ENCODE results near the gene SYT2. TPM values are rescaled to one million over a fixed set of nuclear protein-coding genes. Genes with fewer than 3 reads are reported as not detected.

Gene SYT2
- total RNA-seq, 1 experiment from 2014 or later: 12.1 TPM

DNA sequence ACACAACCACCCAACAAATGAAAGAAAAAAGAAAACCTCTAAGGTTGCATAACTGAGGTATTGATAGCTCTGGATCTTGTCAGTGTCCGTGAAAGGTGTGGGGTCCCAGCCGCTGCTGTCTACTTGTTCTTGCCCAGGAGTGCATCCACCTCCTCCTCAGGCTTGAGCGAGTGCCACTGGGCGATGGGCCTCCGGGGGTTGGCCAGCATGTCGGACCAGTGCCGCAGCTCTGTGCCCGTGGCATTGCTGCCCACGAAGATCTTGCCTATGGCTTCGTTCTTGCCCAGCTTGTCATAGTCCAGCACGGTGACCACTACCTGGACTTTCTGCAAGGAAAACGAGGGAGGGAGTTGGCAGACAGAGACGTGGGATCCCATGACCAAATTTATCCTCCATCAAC lies 113.6 kb downstream of the SYT2 start (continued):
- TF ChIP-seq, protein P1, sequence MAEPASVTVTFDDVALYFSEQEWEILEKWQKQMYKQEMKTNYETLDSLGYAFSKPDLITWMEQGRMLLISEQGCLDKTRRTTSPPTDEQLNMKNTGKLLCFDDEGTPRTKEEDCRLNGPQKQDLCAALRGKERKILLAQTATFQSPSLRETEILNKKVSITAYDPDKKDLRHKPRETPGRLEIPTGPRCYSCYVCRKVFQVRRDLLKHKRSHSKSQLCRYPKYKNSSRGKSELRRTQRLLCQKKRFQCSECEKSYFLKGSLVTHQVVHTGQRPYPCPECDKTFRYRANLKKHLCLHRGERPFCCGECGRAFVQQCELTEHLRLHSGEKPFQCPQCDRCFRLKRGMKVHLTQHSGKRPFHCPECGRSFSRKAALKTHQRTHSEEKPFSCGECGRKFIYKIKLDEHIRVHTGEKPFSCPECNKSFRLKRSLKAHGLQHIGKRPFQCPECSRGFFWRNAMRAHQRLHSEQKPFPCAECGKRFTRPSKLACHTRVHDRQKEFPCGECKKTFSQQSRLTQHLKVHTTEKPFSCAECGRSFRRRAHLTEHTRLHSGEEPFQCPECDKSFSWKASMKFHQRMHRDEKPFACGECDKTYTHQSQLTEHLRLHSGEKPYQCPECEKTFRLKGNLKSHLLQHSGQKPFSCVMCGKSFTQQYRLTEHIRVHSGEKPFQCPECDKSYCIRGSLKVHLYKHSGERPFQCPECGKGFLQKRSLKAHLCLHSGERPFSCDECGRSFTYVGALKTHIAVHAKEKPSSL (CRISPR knock-in tag; conservative IDR thresholded peaks at IDR 0.05): no peak
- TF ChIP-seq TEAD4 (CRISPR knock-in tag; IDR thresholded peaks at IDR 0.05): no peak

DNA sequence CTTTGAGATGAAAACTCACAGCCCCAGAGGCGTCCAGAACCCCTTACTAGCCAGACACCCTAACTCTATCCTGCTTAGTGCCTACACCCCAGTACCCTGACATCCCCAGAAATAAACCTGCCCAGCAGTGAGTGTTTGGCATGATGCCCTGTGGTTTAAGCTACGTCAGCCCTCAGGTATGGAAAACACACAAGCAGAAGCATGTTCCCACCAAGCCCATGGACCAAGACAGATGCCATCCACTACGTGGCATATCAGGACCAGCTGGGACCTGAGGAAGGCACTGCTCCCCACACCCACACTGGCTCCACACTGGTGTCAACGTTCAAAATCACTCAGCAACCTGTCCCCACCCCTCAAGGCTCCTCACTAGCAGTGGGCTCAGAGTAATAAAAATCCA lies 116.4 kb downstream of the SYT2 start:
- ChIA-PET POLR2A (no interaction called here), CTCF (no interaction called here)
- DNase-seq (ENCODE audit: low spot score) (no peak), ATAC-seq (no peak)
- no peak overlapping the region for H3K4me3 Mint-ChIP-seq
- no peaks in the 10 kb centered on the region for H3K4me1 Mint-ChIP-seq
- H3K27me3 Mint-ChIP-seq (ENCODE audit: low read depth): no peaks in the 10 kb centered on the region
- no peaks in the 10 kb centered on the region for H3K36me3 Mint-ChIP-seq
- 0 out of 2 replicates have a peak overlapping the region, but pooled peaks have one; percentile 3 for H3K27ac Mint-ChIP-seq
- no peaks in the 10 kb centered on the region for H3K9me3 Mint-ChIP-seq
- TF ChIP-seq, protein P2, sequence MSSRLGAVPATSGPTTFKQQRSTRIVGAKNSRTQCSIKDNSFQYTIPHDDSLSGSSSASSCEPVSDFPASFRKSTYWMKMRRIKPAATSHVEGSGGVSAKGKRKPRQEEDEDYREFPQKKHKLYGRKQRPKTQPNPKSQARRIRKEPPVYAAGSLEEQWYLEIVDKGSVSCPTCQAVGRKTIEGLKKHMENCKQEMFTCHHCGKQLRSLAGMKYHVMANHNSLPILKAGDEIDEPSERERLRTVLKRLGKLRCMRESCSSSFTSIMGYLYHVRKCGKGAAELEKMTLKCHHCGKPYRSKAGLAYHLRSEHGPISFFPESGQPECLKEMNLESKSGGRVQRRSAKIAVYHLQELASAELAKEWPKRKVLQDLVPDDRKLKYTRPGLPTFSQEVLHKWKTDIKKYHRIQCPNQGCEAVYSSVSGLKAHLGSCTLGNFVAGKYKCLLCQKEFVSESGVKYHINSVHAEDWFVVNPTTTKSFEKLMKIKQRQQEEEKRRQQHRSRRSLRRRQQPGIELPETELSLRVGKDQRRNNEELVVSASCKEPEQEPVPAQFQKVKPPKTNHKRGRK (CRISPR knock-in tag; IDR thresholded peaks at IDR 0.05; ENCODE audit: borderline replicate concordance): no peak
- TF ChIP-seq, protein P3, sequence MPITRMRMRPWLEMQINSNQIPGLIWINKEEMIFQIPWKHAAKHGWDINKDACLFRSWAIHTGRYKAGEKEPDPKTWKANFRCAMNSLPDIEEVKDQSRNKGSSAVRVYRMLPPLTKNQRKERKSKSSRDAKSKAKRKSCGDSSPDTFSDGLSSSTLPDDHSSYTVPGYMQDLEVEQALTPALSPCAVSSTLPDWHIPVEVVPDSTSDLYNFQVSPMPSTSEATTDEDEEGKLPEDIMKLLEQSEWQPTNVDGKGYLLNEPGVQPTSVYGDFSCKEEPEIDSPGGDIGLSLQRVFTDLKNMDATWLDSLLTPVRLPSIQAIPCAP (CRISPR knock-in tag; IDR thresholded peaks at IDR 0.05): no peak
- TF ChIP-seq, protein P4, sequence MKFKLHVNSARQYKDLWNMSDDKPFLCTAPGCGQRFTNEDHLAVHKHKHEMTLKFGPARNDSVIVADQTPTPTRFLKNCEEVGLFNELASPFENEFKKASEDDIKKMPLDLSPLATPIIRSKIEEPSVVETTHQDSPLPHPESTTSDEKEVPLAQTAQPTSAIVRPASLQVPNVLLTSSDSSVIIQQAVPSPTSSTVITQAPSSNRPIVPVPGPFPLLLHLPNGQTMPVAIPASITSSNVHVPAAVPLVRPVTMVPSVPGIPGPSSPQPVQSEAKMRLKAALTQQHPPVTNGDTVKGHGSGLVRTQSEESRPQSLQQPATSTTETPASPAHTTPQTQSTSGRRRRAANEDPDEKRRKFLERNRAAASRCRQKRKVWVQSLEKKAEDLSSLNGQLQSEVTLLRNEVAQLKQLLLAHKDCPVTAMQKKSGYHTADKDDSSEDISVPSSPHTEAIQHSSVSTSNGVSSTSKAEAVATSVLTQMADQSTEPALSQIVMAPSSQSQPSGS (CRISPR knock-in tag; IDR thresholded peaks at IDR 0.05; ENCODE audit: borderline replicate concordance, low read depth): no peak
- TF ChIP-seq TEAD1 (CRISPR knock-in tag; IDR thresholded peaks at IDR 0.05) (no peak), FOXJ3 (CRISPR knock-in tag; IDR thresholded peaks at IDR 0.05; ENCODE audit: borderline replicate concordance) (no peak), FOXP1 (CRISPR knock-in tag; IDR thresholded peaks at IDR 0.05; ENCODE audit: borderline replicate concordance) (no peak), ETV6 (CRISPR knock-in tag; IDR thresholded peaks at IDR 0.05) (no peak), ZNF416 (CRISPR knock-in tag; IDR thresholded peaks at IDR 0.05) (no peak), FOXK1 (CRISPR knock-in tag; IDR thresholded peaks at IDR 0.05) (no peak), ZNF232 (CRISPR knock-in tag; IDR thresholded peaks at IDR 0.05) (no peak), SOX15 (CRISPR knock-in tag; IDR thresholded peaks at IDR 0.05) (no peak)
- TF ChIP-seq, protein P1 (CRISPR knock-in tag; conservative IDR thresholded peaks at IDR 0.05): no peak
- TF ChIP-seq, protein P5, sequence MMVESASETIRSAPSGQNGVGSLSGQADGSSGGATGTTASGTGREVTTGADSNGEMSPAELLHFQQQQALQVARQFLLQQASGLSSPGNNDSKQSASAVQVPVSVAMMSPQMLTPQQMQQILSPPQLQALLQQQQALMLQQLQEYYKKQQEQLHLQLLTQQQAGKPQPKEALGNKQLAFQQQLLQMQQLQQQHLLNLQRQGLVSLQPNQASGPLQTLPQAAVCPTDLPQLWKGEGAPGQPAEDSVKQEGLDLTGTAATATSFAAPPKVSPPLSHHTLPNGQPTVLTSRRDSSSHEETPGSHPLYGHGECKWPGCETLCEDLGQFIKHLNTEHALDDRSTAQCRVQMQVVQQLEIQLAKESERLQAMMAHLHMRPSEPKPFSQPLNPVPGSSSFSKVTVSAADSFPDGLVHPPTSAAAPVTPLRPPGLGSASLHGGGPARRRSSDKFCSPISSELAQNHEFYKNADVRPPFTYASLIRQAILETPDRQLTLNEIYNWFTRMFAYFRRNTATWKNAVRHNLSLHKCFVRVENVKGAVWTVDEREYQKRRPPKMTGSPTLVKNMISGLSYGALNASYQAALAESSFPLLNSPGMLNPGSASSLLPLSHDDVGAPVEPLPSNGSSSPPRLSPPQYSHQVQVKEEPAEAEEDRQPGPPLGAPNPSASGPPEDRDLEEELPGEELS (CRISPR knock-in tag; IDR thresholded peaks at IDR 0.05): no peak
- TF ChIP-seq, protein P6, sequence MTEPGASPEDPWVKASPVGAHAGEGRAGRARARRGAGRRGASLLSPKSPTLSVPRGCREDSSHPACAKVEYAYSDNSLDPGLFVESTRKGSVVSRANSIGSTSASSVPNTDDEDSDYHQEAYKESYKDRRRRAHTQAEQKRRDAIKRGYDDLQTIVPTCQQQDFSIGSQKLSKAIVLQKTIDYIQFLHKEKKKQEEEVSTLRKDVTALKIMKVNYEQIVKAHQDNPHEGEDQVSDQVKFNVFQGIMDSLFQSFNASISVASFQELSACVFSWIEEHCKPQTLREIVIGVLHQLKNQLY (CRISPR knock-in tag; IDR thresholded peaks at IDR 0.05): no peak
- TF ChIP-seq, protein P7, sequence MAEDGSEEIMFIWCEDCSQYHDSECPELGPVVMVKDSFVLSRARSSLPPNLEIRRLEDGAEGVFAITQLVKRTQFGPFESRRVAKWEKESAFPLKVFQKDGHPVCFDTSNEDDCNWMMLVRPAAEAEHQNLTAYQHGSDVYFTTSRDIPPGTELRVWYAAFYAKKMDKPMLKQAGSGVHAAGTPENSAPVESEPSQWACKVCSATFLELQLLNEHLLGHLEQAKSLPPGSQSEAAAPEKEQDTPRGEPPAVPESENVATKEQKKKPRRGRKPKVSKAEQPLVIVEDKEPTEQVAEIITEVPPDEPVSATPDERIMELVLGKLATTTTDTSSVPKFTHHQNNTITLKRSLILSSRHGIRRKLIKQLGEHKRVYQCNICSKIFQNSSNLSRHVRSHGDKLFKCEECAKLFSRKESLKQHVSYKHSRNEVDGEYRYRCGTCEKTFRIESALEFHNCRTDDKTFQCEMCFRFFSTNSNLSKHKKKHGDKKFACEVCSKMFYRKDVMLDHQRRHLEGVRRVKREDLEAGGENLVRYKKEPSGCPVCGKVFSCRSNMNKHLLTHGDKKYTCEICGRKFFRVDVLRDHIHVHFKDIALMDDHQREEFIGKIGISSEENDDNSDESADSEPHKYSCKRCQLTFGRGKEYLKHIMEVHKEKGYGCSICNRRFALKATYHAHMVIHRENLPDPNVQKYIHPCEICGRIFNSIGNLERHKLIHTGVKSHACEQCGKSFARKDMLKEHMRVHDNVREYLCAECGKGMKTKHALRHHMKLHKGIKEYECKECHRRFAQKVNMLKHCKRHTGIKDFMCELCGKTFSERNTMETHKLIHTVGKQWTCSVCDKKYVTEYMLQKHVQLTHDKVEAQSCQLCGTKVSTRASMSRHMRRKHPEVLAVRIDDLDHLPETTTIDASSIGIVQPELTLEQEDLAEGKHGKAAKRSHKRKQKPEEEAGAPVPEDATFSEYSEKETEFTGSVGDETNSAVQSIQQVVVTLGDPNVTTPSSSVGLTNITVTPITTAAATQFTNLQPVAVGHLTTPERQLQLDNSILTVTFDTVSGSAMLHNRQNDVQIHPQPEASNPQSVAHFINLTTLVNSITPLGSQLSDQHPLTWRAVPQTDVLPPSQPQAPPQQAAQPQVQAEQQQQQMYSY (CRISPR knock-in tag; IDR thresholded peaks at IDR 0.05): no peak
- TF ChIP-seq, protein P8, sequence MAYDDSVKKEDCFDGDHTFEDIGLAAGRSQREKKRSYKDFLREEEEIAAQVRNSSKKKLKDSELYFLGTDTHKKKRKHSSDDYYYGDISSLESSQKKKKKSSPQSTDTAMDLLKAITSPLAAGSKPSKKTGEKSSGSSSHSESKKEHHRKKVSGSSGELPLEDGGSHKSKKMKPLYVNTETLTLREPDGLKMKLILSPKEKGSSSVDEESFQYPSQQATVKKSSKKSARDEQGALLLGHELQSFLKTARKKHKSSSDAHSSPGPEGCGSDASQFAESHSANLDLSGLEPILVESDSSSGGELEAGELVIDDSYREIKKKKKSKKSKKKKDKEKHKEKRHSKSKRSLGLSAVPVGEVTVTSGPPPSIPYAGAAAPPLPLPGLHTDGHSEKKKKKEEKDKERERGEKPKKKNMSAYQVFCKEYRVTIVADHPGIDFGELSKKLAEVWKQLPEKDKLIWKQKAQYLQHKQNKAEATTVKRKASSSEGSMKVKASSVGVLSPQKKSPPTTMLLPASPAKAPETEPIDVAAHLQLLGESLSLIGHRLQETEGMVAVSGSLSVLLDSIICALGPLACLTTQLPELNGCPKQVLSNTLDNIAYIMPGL (CRISPR knock-in tag; IDR thresholded peaks at IDR 0.05): no peak
- TF ChIP-seq, protein P9, sequence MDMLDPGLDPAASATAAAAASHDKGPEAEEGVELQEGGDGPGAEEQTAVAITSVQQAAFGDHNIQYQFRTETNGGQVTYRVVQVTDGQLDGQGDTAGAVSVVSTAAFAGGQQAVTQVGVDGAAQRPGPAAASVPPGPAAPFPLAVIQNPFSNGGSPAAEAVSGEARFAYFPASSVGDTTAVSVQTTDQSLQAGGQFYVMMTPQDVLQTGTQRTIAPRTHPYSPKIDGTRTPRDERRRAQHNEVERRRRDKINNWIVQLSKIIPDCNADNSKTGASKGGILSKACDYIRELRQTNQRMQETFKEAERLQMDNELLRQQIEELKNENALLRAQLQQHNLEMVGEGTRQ (CRISPR knock-in tag; IDR thresholded peaks at IDR 0.05): no peak

Data from WTC11 (cell line).